Activated T-cell treated with anti-CD3 and anti-CD28 coated beads for 1 hour (primary cell): Measurements from ENCODE around the gene NOTO.

ENCODE experiments used
- DNase-seq: peaks from one replicate; pipeline ENCODE4 v3.0.0-alpha.2; 2020; ENCODE audit warnings: low read depth

NOTO gene

DNA sequence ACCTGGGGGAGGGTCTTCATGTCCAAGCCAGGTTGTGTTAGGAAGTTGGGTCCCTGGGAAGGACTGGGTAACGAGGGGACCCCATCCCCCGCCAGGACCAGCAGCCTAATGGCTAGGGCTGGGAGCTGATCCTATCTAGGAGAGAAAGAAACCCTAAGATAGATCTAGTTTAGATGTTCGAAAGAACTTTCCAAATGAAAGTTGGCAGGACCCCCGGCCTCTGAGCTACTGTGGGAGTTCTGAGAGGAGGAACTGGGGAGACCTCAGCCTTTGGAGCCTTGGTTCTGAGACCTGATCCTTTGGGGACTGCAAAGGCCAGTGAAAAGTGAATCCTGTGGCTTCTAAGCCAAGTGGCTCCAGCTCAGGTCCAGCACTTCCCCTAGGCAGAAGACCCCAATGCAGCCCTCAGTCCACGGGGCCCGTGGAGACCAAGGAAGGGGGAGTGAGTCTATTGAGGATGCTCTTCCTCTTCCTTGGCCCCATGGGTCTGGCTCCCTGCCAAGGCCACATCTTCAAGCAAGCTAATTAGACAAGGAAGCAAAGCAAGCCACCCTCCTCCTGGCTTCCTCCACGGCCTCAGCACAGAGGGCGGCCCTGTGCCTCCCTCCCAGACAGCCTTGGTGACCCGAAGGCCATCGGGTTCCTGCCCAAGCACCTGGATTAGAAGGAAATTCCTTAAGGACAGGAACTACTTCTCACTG, 55.2 kb downstream of the NOTO start:
- DNase-seq, result no peak

DNA sequence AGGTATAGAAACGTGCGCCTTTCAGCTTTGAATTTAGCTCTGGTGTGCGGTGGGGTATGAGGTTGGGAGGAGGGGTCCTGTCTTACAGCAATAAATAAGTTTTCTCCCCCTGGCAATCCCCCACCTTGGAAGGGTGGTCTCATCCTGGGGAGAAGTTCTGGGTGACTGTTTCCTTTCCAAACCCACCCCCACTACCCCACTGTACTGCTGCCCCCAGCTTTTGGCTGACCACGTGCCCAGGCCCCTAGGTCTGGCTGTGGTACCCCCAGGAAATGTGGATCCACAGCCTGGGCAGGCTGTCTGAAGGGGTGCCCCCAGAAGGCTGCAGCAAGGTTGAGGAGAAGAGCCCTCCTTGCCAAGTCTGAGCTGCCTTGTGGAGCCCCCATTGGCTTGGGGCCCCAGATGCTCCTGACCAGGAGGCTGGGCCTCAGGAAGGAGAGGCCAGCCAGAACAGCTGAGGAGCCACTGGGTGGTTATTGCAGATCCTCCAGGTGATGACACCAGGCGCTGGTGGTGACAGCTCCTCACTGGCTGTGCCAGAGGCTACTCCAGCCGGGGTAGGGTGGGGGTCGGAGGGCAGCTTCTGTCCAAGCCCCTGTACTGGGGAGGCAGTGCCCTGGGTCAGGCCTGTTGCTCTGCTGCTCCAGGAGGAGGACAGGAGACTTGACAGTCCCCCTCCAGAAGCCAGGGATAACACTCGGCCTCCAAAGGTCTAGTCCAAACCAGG, 56.0 kb downstream of the NOTO start:
- no peak for DNase-seq

DNA sequence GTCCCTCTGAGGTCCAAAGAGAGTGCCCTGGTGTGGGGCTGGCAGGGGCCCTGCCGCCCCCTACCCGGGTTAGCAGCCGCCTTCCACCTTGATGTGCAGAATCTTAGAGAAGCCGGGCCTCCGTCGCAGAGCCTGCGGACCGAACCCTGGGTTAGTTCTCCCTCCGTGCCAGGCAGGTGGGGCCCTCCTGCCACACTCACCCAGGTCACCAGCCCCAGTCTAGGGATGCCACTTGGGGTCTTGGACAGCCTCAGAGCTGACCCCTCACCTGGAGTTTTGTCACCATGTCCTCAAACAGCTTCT, 56.5 kb downstream of the NOTO start:
- no peak for DNase-seq

DNA sequence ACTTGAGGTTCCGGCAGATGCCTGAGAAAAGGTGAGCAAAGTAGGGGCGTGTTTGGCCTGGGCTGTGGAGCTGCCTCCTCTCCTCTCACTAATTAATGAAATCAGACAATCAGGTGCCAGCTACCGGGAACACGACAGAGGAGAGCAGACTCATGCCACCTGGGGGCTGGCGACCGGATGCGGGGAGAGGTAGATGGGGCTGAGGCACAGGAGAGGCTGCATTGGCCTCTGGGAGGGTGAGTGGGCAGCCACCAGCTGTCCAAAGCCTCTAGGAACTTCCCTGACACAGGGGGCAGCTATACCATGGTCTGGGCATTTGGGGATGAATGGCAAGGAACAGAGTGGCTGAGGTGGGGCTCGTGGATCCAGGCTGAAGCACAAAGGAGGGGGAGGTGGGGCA, 56.9 kb downstream of the NOTO start:
- DNase-seq, result no peak

DNA sequence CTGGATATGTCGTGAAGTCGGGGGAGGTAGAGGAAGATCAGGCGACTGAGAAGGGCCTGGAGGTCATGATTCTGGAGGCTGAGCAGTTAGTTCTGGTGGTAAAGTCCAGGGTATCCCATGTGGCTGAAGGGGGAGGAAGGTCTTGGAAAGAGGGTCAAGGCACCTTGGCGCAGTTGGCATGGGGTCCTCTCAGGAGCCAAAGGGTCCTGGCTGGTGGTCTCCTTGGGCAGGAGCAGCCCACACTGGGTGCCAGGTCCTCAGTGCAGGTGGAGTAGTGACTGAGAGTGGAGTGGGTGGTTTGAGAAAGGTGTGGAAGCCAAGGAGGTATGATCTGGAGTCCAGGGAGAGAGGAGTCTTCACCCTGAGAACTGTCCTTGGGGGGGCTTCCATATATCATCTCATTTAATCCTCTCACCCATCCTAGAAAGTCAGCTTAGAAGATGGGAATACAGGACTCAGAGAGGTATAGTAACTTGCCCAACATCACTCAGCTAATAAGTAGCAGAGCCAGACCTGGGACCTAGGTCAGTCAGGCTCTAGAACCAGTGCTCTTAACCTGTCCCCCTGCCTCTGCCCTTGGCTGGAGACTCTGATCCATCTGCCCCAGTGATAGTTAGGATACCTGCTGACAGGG, 57.4 kb downstream of the NOTO start:
- no peak for DNase-seq

DNA sequence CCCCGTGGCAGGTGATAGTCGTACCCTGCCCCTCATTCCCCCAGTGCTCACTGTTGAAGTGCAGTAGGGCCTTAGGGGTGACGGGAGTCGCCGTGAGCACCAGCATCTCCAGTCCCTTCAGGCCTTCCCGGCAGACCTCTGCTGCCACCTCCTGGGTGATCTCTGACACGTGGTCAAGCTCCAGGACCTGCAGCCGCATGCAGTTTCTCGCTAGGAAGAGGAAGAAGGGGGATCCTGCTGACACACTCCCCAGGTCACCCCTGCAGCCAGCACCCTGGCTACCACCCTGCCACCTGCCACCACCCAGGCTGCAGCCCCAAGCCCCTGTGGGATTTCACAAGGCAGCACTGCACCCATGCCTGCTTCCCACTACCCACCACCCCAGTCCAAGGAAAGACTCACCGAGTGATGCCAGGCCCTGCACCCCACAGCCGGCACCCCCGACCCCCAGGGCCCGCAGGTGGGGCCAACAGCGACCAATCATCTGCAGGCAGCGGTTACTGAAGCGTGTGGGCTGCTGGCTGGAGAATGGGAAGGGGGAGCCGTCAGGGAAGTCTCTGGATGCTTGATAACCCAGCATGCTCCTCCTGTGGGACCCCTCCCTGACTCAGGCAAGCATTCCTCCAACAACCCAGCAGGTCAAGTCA, 58.1 kb downstream of the NOTO start:
- no peak for DNase-seq
